GM21723 (cell line): ENCODE data around the gene RNF151.
"Not testable (repeated sequence)": the region's sequence is repeated elsewhere in the genome, so short reads cannot be mapped to it uniquely, and the experiment has no call there.

Experiments
- ATAC-seq: cut with Tn5 transposase; IDR thresholded peaks from one replicate; pipeline ENCODE4 v1.9.1; 2021; ENCODE audit warnings: mild to moderate bottlenecking, moderate library complexity; ENCODE audit not compliant: unreplicated experiment

The RNF151 gene

GRCh38 chr16:1938910-1939309, 27.7 kb upstream of the RNF151 start:
- no peak for ATAC-seq

DNA sequence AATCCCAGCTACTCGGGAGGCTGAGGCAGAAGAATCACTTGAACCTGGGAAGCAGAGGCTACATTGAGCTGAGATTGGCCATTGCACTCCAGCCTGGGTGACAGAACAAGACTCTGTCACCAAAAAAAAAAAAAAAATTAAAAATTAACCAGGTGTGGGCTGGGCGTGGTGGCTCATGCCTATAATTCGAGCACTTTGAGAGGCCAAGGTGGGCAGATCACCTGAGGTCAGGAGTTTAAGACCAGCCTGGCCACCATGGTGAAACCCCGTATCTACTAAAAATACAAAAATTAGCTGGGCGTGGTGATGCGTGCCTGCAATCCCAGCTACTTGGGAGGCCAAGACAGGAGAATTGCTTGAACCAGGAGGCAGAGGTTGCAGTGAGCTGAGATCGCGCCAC, 26.8 kb upstream of the RNF151 start:
- not testable (repeated sequence) for ATAC-seq

GRCh38 chr16:1940273-1941161, 26.1 kb upstream of the RNF151 start:
- no peak for ATAC-seq

DNA sequence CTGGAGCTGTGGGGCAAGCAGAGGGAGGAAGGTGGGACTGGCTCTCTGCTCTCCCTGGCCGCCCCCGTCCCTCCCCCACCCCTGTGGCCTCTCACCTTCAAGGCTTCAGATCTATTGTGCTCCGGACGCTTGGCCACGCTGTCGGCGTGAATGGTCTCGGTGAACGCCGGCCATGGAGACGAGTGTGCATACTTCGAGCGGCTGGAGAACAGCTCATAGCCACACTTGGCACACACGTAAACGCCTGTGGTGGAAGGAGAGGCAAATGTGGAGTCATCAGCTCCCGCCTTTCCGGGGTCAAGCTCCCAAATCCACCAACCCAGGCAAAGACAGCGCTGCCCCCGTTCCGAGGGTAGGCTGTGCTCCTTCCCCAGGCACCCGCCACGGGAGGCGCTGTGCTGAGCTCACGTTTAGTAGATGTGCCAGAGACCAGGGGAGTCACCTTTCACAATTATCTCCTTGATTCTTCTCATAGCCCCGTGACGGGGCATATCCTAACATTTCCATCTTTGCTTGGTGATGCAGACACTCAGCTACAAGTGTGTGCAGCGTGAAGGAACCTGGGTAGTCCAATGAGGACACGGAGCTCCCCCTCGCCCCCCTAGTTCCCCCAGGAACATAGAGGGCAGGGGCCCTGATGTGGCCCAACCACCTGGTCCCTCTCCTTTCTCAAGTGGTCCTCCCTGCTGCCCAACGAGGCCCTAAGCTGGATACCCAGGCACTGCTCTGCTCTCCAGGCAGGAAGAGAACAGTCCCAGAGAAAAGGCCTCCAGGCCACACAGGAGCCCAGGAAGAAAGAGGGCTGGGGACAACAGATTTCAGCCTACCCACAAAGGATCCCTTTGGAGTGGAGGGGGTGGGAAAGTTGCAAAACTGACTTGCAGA, 25.3 kb upstream of the RNF151 start:
- ATAC-seq: no peak

DNA sequence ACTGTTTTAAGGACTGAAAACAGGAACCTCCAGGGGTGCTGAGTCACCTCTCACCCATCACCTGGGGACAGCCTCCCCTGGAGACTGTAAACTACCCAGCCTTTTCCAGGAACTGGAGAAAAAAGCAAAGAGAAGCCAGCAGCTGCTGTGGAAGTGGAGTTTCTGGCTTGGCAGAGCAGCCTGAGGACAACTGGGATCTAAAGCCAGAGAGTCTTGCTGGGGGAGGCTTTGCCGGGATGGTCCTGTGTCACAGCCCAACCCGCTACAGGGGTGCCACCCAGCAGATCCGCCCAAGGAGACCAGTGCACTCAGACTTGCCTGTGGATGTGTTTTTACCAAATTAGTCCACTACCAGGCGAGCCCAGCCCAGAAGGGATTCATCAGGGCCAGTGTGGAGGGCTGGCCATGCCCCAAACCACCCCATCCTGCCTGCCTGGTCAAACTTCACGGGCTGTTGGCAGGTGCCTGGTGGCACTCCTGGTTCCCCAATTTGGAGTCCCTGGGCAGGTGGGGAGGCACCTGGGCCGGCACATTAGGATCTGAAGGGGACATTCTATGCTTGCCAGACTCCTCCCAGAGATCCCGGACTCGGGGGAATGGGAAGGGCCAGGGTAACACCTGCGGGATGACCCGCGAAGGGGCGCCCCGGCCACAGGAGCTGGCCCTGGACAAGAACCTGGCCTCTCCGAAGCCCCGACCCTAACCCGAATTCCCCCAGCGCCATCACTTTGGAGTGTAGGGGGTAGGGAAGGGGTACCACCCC, 24.4 kb upstream of the RNF151 start:
- no peak for ATAC-seq

GRCh38 chr16:1942810-1943726, 23.6 kb upstream of the RNF151 start, which contains the start of gene MSRB1:
MSRB1 (minus strand) TSS chr16:1943199; CDS start chr16:1943156, 43 bp downstream.
- peak; percentile 84 for ATAC-seq

DNA sequence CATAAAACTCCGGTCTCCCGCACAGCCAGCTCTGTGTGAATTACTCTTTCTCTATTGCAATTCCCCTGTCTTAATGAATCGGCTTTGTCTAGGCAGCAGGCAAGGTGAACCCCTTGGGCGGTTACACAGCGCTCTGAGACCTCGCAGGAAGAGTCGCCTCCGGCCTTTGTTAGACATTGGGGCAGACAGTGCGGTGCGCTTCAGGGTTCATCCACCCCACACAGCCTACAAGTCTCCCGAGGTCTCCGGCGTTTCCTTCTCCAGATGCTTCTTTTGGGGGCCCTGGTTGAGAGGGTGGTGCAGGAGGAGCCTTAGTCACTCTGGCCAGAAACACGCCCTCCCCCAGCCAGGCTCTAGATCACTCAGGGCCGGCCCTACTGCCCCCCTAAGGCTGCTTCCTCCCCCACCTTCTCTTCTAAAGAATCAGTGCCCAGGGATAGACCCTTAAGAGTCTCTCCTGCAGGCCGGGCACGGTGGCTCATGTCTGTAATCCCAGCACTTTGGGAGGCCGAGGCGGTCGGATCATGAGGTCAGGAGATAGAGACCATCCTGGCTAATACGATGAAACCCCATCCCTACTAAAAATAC, 21.9 kb upstream of the RNF151 start:
- no peak for ATAC-seq

- ATAC-seq: no peak
Measured at GRCh38 chr16:1945559-1946391, 20.9 kb upstream of the RNF151 start.

DNA sequence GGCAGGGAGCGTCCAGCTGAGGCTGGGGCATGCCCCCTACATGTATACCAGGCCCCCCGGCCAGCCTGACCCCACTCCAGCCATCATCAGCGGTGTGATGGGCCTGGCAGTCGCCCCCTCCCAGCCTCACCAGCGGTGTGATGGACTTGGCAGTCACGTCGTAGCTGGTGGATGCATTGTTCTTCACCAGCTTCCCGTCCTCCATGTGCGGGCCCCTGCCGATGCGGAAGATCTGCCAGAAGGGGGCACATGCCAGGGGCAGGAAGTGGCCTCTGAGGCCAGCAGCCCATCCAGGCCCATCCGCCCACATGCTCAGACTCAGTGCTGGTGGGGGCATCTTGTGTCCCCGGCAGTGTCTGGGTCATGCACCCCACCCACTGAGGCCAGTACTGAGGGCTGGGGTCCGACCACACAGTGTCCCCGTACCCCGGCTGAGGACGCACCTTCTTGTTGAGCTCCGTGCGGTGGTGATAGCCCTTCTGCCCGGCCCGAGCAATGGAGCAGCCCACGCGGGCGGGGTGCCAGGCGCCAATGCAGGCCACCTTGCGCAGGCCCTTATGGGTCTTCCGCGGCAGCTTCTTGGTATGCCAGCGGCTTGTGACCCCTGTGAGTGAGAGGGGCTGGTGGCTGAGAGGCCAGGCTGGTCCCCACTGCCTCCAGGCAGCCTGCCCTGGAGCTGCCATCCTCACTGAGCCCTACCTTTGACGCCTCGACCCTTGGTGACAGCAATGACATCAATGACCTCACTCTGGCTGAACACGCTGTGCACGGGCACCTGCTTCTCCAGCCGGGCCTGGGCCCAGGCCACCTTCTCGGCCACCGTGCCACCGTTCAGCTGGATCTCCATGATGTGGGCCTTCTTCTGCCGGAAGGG, 19.9 kb upstream of the RNF151 start:
- no peak for ATAC-seq

DNA sequence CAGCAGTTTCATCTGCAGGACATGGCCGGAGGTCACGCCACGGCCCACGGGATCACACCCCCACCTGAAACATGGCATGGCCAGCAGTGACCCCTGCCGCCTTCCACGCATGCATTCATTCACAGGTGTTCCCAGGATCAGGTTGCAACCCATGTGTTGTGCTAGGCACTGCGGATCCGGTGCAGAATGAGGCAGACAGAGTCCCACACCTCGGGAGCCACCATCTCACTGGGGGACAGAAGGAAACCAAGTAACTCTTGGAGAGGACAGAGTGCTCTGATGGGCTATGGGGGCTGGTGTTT, 19.3 kb upstream of the RNF151 start:
- no peak for ATAC-seq

GRCh38 chr16:1949507-1949906, 17.1 kb upstream of the RNF151 start:
- ATAC-seq: no peak

GRCh38 chr16:1950047-1950446, 16.6 kb upstream of the RNF151 start:
- no peak for ATAC-seq

DNA sequence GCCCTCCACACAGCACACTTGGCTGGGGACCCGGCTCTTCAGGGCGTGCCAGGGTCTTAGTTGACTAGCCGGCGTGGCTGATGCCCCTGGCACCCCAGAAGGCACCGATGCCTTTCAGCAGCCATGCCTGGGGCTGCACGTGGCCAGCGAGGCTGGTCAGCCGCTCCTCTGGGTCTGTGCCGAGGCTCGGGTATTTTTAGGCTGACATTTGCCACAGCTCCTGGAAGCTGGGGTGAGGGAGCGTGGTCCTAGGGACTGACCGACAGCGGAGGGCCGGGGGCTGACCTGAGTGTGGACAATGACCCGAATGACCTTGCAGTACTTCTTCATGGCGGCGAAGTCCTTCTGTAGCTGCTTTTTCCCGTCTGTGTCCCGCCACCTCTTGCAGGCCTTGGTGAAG, 16.1 kb upstream of the RNF151 start:
- ATAC-seq: no peak

DNA sequence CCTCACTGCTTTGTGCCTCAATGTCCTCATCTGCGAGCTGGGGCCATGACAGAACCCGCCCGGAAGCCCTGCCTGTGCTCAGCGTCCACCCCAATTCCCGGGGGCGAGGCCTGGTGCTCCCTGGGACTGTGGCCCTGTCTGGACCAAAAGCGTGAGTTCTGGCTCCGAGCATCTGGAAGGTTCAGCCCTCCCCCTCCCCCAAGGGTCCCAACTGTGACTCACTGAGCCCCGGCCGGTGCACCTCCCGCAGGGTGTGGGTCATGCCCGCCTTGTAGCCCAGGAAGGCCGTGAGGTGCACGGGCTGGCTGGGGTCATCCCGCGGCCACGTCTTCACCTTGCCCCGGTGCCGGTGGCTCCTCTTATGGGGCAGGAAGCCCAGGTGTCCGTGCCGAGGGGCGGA, 12.9 kb upstream of the RNF151 start:
- no peak for ATAC-seq

DNA sequence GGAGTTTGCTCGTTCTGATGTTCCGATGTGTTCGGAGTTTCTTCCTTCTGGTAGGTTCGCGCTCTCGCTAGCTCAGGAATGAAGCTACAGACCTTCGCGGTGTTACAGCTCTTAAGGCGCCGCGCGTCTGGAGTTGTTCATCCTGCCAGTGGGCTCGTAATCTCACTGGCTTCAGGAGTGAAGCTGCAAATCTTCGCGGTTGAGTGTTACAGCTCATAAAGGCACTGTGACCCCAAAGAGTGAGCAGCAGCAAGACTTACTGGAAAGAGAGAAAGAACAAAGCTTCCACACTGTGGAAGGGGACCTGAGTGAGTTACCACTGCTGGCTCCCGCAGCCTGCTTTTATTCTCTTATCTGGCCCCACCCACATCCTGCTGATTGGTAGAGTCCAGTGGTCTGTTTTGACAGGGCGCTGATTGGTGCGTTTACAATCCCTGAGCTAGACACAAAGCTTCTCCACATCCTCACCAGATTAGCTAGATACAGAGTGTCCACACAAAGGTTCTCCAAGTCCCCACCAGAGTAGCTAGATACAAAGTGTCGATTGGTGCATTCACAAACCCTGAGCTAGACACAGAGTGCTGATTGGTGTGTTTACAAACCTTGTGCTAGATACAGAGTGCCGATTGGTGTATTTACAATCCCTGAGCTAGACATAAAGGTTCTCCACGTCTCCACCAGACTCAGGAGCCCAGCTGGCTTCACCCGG, 9.1 kb upstream of the RNF151 start:
- not testable (repeated sequence) for ATAC-seq

GRCh38 chr16:1958143-1958491, 8.5 kb upstream of the RNF151 start:
- ATAC-seq: not testable (repeated sequence)

DNA sequence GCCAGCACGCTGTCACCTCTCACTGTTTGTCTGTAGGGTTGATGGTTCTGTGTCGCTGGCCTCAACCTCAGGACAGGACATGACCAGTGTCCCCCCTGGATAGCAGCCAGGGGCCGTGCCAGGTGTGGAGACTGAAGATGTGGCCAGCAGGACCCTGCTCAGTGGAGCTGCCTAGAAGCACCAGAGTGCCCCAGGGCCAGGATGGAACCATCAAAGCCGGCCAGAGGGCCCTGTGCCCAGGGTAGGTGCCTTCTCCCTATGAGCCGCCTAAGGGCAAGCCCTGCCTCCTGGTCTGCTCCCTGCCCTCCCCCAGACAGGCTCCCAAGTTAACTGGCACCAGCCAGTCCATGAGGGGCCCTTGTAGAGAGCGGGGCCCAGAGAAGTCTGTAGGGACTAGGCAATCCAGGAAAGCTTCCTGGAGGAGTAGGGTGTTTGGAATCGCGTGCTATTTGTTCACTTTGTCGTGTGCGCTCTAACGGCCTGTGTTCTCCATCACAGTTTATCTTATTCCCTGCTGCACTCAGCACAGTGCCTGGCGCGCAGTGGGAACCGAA, 7.9 kb upstream of the RNF151 start:
- peak; percentile 6 for ATAC-seq
